Astrocyte (in vitro differentiated cells and primary cell): Measurements from ENCODE around the gene PRKG1. TPM values are rescaled to one million over a fixed set of nuclear protein-coding genes. Genes with fewer than 3 reads are reported as not detected.
"Not testable (repeated sequence)": the region's sequence is repeated elsewhere in the genome, so short reads cannot be mapped to it uniquely, and the experiment has no call there.

Experiments used
- DNase-seq: peaks from one replicate; pipeline ENCODE4 v3.0.0-alpha.2; 2010; ENCODE audit warnings: low read depth
- FAIRE-seq: peaks from 2 replicates; lab custom pipeline; 2011; peaks lifted over from hg19 to GRCh38; lab: Jason Lieb, UNC
- H2AFZ ChIP-seq: 2 replicates; pipeline ENCODE4 v1.6.0; 2012; ENCODE audit warnings: low read depth, low read length, inconsistent platforms
- H3K27ac ChIP-seq: 2 replicates; pipeline ENCODE4 v1.5.1; 2011; ENCODE audit warnings: low read depth, low read length, inconsistent platforms
- H3K27me3 ChIP-seq: 2 replicates; pipeline ENCODE4 v1.6.0; 2011; ENCODE audit warnings: low read length, inconsistent platforms; ENCODE audit not compliant: insufficient read depth
- H3K36me3 ChIP-seq: 2 replicates; pipeline ENCODE4 v1.5.1; 2011; ENCODE audit warnings: low read length, inconsistent platforms; ENCODE audit not compliant: insufficient read depth
- H3K4me1 ChIP-seq: 2 replicates; pipeline ENCODE4 v1.5.1; 2011; ENCODE audit warnings: low read length, inconsistent platforms; ENCODE audit not compliant: insufficient read depth
- H3K4me2 ChIP-seq: 2 replicates; pipeline ENCODE4 v1.6.0; 2012; ENCODE audit warnings: low read length, inconsistent platforms
- H3K4me3 ChIP-seq: 2 replicates; pipeline ENCODE4 v1.5.1; 2011; ENCODE audit warnings: low read depth, mild to moderate bottlenecking, low read length, inconsistent platforms; ENCODE audit not compliant: insufficient read depth
- H3K79me2 ChIP-seq: 2 replicates; pipeline ENCODE4 v1.6.0; 2012; ENCODE audit warnings: mild to moderate bottlenecking, low read length, inconsistent platforms; ENCODE audit not compliant: insufficient read depth
- H3K9ac ChIP-seq: 2 replicates; pipeline ENCODE4 v1.6.0; 2012; ENCODE audit warnings: mild to moderate bottlenecking, low read length, inconsistent platforms
- H3K9me3 ChIP-seq: 2 replicates; pipeline ENCODE4 v1.5.1; 2012; ENCODE audit warnings: low read depth, mild to moderate bottlenecking, low read length, inconsistent platforms; ENCODE audit not compliant: insufficient read depth
- H4K20me1 ChIP-seq: 2 replicates; pipeline ENCODE4 v1.6.0; 2012; ENCODE audit warnings: low read length, inconsistent platforms; ENCODE audit not compliant: insufficient read depth
- H3K27ac Mint-ChIP-seq: one replicate; pipeline ENCODE4 v1.8.0; 2021; ENCODE audit warnings: mild to moderate bottlenecking, mixed read lengths; ENCODE audit not compliant: unreplicated experiment
- H3K27me3 Mint-ChIP-seq: one replicate; pipeline ENCODE4 v1.8.0; 2021; ENCODE audit warnings: low read depth, mixed read lengths; ENCODE audit not compliant: unreplicated experiment
- H3K36me3 Mint-ChIP-seq: one replicate; pipeline ENCODE4 v1.8.0; 2021; ENCODE audit warnings: low read depth, mixed read lengths; ENCODE audit not compliant: unreplicated experiment
- H3K4me1 Mint-ChIP-seq: one replicate; pipeline ENCODE4 v1.8.0; 2021; ENCODE audit warnings: low read depth, mixed read lengths; ENCODE audit not compliant: unreplicated experiment
- H3K4me3 Mint-ChIP-seq: one replicate; pipeline ENCODE4 v1.8.0; 2021; ENCODE audit warnings: mild to moderate bottlenecking, moderate library complexity, mixed read lengths; ENCODE audit not compliant: unreplicated experiment
- H3K9me3 Mint-ChIP-seq: one replicate; pipeline ENCODE4 v1.8.0; 2021; ENCODE audit warnings: mild to moderate bottlenecking, mixed read lengths; ENCODE audit not compliant: unreplicated experiment
- EZH2 ChIP-seq: IDR thresholded peaks from 2 replicates; pipeline ENCODE4 v1.6.1; 2012; ENCODE audit warnings: mild to moderate bottlenecking, low read length, inconsistent platforms; ENCODE audit not compliant: insufficient read depth
- total RNA-seq: library from RNA; stranded (reverse); gene quantifications from 2 replicates; pipeline ENCODE4 v1.2.1, GENCODE V29; 2021
- TF ChIP-seq, protein P1 (sequence below): IDR thresholded peaks from 2 replicates; pipeline ENCODE4 v1.5.1; 2011; ENCODE audit warnings: low read depth, mild to moderate bottlenecking, inconsistent platforms, low read length, moderate library complexity; ENCODE audit not compliant: insufficient read depth

The PRKG1 gene
- total RNA-seq, 1 donor from 2014 or later, result 3.1 TPM

DNA sequence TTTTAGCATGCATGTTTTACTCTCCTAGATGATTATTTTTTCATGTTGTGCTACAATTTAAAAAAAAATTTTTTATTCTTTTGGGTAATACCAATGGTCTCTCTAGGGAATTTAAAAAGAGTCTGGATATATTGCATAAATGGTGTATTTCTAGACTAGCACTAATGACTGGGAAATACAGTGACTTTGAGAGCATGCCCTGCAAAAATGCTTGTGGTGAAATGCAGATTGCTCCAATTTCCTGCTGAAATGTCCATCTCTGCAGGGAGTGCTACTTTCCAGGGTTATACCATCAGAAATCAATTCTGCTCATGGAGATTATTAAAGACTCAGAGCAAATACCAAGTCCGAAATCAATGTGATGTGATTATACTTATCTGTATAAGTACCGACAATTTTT is 186.1 kb downstream of the PRKG1 start:
- Mint-ChIP-seq H3K4me1 (peaks cover 4% of the 10 kb centered on the region), H3K27ac (no peak overlapping the region), H3K4me3 (no peak overlapping the region), H3K9me3 (no peaks in the 10 kb centered on the region), H3K36me3 (no peaks in the 10 kb centered on the region), H3K27me3 (no peaks in the 10 kb centered on the region)
- no peaks in the 10 kb centered on the region for H3K79me2 ChIP-seq
- no peak overlapping the region for H2AFZ ChIP-seq
- no peaks in the 10 kb centered on the region for H3K9me3 ChIP-seq
- H3K27ac ChIP-seq, result no peak overlapping the region
- H4K20me1 ChIP-seq, result no peaks in the 10 kb centered on the region
- H3K36me3 ChIP-seq, result no peaks in the 10 kb centered on the region
- no peak overlapping the region for H3K9ac ChIP-seq
- DNase-seq, result no peak
- H3K4me1 ChIP-seq, result no peaks in the 10 kb centered on the region
- no peak for TF ChIP-seq EZH2
- TF ChIP-seq, protein P1, sequence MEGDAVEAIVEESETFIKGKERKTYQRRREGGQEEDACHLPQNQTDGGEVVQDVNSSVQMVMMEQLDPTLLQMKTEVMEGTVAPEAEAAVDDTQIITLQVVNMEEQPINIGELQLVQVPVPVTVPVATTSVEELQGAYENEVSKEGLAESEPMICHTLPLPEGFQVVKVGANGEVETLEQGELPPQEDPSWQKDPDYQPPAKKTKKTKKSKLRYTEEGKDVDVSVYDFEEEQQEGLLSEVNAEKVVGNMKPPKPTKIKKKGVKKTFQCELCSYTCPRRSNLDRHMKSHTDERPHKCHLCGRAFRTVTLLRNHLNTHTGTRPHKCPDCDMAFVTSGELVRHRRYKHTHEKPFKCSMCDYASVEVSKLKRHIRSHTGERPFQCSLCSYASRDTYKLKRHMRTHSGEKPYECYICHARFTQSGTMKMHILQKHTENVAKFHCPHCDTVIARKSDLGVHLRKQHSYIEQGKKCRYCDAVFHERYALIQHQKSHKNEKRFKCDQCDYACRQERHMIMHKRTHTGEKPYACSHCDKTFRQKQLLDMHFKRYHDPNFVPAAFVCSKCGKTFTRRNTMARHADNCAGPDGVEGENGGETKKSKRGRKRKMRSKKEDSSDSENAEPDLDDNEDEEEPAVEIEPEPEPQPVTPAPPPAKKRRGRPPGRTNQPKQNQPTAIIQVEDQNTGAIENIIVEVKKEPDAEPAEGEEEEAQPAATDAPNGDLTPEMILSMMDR, result no peak
- H3K27me3 ChIP-seq, result no peaks in the 10 kb centered on the region
- no peak overlapping the region for H3K4me3 ChIP-seq
- H3K4me2 ChIP-seq, result no peak overlapping the region
- FAIRE-seq, result no peak

DNA sequence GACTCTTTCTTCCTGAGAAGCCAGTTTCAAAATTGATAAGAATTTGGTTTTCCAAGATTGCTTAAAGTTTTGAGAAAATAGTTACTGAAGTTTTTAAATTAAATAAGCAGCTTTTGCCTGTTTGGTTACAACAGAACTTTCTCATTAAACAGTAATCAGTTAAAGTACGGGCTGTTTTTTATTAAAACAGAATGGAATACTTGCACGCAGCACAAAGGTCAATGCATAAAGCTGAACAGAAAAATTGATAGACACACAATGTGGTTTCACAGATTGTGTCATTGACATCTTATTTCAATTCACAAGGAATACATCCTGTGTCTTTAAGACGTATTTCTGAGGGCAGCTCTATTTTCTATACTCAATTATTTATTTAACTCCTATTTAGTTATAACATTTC is 192.2 kb downstream of the PRKG1 start:
- H3K4me1 Mint-ChIP-seq, result peaks cover 16% of the 10 kb centered on the region
- Histone ChIP-seq H3K27ac (no peak overlapping the region), H3K79me2 (no peaks in the 10 kb centered on the region), H3K9ac (no peak overlapping the region), H3K36me3 (no peaks in the 10 kb centered on the region), H2AFZ (no peak overlapping the region), H3K27me3 (no peaks in the 10 kb centered on the region), H3K4me1 (no peaks in the 10 kb centered on the region), H4K20me1 (no peaks in the 10 kb centered on the region), H3K4me2 (no peak overlapping the region), H3K9me3 (no peaks in the 10 kb centered on the region), H3K4me3 (no peak overlapping the region)
- H3K27me3 Mint-ChIP-seq, result no peaks in the 10 kb centered on the region
- no peak overlapping the region for H3K4me3 Mint-ChIP-seq
- no peaks in the 10 kb centered on the region for H3K36me3 Mint-ChIP-seq
- H3K9me3 Mint-ChIP-seq, result no peaks in the 10 kb centered on the region
- no peak overlapping the region for H3K27ac Mint-ChIP-seq
- no peak for TF ChIP-seq EZH2
- TF ChIP-seq, protein P1, result no peak
- FAIRE-seq (no peak), DNase-seq (no peak)

DNA sequence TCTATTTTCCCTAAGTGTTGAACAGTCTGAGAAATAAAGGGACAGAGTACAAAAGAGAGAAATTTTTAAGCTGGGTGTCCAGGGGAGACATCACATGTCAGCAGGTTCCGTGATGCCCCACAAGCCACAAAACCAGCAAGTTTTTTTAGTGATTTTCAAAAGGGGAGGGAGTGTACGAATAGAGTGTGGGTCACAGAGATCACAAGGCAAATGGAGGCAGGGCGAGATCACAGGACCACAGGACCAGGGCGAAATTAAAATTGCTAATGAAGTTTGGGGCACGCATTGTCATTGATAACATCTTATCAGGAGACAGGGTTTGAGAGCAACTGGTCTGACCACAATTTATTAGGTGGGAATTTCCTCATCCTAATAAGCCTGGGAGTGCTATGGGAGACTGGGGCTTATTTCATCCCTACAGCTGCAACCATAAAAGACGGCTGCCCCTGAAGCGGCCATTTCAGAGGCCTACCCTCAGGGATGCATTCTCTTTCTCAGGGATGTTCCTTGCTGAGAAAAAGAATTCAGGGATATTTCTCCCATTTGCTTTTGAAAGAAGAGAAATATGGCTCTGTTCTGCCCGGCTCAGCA is 193.8 kb downstream of the PRKG1 start:
- DNase-seq, FAIRE-seq, H3K9me3 ChIP-seq, H3K4me1 ChIP-seq, H4K20me1 ChIP-seq, H3K4me3 Mint-ChIP-seq, H3K27me3 ChIP-seq, H3K27ac ChIP-seq, H3K9me3 Mint-ChIP-seq, H3K27me3 Mint-ChIP-seq, H3K4me2 ChIP-seq, H2AFZ ChIP-seq, H3K9ac ChIP-seq, H3K79me2 ChIP-seq, H3K4me3 ChIP-seq, H3K36me3 Mint-ChIP-seq, H3K36me3 ChIP-seq, H3K27ac Mint-ChIP-seq: not testable (repeated sequence)
- H3K4me1 Mint-ChIP-seq, result peaks cover 16% of the 10 kb centered on the region
